NCI-H524 treated with DMSO at 0.1 percent for 48 hours (cell line): ENCODE measurements around the gene POMT1.
"Not testable (repeated sequence)": the region's sequence is repeated elsewhere in the genome, so short reads cannot be mapped to it uniquely, and the experiment has no call there.

Experiments used
- DNase-seq: peaks from one replicate; lab custom pipeline; 2025; lab: John Stamatoyannopoulos, UW

POMT1 gene

DNA sequence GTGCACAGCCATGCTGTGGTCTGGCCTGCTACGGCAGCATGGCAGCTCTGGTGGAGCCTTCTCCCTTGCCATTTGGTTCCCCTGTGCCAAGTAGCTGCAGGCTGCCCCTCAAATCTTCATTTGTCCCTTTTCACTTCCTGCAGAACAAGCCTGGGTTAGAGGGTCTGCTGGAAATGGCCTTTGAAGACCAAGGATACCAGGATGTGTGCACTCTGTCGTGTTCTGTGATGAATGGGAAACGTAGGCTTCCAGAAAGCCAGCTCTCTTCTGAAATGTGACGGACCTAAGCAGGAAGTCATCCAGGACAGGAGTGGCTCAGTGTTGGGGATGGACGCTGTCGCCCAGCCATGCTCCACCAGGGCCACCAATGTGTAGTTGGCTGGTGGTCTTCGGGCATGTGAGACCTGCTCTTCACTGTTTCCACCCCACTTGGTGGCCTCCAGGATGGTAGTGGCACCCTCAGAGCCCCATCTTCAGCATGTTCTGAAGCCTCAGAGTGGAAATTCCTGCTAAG, 3.4 kb upstream of the POMT1 start:
- no peak for DNase-seq

- no peak for DNase-seq
These were observed 2.3 kb upstream of the POMT1 start for GRCh38 chr9:131500377-131500776.

GRCh38 chr9:131500939-131501541, 1.7 kb upstream of the POMT1 start:
- DNase-seq: no peak

DNA sequence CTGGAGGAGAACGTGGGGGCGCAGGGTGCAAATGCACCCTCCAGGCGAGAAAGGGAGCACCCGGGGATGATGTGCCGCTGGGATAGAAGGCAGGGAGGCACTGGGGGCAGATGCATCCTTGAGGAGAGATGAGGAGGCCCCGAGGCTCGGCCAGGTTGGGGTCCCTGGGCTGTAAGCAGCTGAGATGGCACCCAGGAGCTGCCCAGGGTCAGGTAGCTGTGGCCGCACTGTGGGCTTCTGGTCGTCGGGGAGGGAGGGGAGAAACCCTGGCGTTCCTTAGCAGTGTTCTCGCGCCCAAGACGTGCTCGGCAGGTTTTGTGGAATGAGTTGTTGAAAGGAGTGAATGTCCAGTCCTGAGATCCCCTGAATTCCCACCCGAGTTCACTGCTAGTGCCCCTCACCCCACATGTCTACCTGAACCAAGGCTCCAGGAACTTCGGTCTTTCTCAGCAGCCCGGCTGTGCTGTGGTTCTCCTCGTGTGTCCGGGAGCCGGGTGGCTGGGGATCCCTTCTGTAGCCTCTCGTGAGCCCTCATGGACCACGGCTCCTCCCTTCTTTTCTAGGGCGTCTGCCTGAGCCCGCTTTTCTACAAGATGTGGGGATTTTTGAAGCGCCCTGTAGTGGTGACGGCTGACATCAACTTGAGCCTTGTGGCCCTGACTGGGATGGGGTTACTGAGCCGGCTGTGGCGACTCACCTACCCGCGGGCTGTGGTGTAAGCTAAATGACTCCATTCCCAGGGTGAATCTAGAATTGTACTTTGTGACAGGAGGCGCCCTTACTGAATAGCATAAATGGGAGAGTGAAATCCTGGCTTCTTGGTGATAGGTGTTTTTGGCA, 1.1 kb downstream of the POMT1 start:
- DNase-seq: no peak

DNA sequence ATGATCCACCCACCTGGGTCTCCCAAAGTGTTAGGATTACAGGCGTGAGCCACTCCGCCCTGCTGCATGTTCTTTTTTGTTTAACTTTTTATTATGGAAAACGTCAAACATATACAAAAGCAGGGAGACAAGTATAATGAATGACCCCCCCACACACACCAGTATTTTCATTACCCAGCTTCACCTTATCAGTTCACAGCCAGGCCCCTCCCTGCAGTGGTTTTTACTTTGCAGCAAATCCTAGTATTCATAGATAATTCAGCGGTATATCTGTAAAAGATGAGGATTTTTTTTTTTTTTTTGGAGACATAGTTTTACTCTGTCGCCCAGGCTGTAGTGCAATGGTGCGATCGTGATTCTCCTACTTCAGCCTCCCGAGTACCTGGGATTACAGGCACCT, 2.3 kb downstream of the POMT1 start:
- DNase-seq: no peak

GRCh38 chr9:131511416-131511815, 8.7 kb downstream of the POMT1 start:
- DNase-seq: no peak

GRCh38 chr9:131511880-131512279, 9.2 kb downstream of the POMT1 start:
- no peak for DNase-seq

GRCh38 chr9:131513177-131513576, 10.5 kb downstream of the POMT1 start:
- DNase-seq: no peak

DNA sequence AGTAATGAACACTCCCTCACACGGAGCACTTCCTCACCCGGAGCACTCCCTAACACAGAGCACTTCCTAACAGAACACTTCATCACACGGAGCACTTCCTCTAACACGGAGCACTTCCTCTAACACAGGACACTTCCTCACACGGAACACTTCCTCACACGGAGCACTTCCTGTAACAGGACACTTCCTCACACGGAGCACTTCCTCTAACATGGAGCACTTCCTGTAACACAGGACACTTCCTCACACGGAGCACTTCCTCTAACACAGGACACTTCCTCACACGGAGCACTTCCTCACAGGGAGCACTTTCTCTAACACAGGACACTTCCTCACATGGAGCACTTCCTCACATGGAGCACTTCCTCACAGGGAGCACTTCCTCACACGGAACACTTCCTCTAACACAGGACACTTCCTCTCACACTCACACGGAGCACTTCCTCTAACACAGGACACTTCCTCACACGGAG, 12.9 kb downstream of the POMT1 start:
- DNase-seq: not testable (repeated sequence)

DNA sequence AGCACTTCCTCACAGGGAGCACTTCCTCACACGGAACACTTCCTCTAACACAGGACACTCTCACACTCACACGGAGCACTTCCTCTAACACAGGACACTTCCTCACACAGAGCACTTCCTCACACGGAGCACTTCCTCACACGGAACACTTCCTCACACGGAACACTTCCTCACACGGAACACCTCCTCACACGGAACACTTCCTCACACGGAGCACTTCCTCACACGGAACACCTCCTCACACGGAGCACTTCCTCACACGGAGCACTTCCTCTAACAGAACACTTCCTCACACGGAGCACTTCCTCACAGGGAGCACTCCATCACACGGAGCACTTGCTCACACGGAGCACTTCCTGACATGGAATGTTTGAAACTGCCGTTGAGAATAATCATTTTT, 13.4 kb downstream of the POMT1 start:
- no peak for DNase-seq

- no peak for DNase-seq
These were observed 14.2 kb downstream of the POMT1 start for GRCh38 chr9:131516930-131517329.

GRCh38 chr9:131517761-131518190, 15.1 kb downstream of the POMT1 start:
- DNase-seq: no peak

GRCh38 chr9:131518553-131518952, 15.8 kb downstream of the POMT1 start:
- DNase-seq: no peak

- DNase-seq: no peak
These were observed 17.8 kb downstream of the POMT1 start for GRCh38 chr9:131520503-131520902.

DNA sequence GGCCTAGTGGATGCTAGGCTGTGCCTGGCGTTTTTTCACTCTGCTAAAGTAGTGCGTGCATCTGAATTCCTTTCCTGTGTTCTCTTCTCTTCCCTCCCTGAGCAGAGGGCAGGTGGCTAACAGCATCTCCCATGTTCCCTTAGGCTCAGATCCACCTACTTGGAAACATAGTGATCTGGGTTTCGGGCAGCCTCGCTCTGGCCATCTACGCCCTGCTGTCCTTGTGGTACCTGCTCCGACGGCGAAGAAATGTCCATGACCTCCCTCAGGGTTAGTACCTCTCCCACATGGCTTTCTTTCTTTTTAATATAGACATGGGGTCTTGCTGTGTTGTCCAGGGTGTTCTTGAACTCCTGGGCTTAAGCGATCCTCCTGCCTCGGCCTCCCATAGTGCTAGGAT, 18.5 kb downstream of the POMT1 start:
- no peak for DNase-seq

GRCh38 chr9:131521822-131522221, 19.1 kb downstream of the POMT1 start:
- DNase-seq: no peak

DNA sequence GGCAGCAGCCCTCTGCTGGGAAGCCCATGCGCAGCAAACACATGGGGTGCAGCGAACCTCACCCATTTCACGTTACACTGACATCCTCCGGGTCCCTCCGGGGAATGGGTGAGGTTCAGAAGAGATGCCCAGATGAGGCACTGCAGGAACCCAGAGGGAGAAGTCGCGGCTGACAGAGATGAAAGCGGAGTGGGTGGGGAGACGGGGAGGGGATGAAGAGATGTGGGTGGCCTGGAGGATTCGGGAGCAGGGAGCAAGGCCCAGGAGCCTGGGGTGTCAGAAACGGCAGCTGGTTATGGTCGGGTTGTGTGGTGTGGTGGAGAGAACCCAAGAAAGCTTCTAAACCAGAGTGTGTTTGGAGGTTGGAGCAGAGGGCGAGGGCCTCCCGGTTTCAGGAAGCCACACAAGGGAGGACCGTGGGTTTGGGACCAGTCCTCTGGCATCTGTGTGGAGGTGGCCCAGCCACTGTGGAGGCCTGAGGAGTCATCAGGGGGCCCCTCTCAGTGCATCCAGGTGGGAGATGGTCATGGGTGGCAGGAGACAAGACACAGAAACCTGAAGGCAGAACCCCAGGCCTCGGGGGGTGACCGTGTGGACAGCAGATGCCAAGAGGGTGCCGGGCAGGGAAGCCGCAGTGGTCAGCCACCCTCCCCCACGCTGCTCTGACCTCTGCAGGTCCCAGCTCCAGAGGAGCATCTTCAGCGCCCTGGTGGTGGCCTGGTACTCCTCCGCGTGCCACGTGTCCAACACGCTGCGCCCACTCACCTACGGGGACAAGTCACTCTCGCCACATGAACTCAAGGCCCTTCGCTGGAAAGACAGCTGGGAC, 19.8 kb downstream of the POMT1 start:
- no peak for DNase-seq

- DNase-seq: no peak
These were observed 20.3 kb downstream of the POMT1 start for GRCh38 chr9:131523086-131523388.

DNA sequence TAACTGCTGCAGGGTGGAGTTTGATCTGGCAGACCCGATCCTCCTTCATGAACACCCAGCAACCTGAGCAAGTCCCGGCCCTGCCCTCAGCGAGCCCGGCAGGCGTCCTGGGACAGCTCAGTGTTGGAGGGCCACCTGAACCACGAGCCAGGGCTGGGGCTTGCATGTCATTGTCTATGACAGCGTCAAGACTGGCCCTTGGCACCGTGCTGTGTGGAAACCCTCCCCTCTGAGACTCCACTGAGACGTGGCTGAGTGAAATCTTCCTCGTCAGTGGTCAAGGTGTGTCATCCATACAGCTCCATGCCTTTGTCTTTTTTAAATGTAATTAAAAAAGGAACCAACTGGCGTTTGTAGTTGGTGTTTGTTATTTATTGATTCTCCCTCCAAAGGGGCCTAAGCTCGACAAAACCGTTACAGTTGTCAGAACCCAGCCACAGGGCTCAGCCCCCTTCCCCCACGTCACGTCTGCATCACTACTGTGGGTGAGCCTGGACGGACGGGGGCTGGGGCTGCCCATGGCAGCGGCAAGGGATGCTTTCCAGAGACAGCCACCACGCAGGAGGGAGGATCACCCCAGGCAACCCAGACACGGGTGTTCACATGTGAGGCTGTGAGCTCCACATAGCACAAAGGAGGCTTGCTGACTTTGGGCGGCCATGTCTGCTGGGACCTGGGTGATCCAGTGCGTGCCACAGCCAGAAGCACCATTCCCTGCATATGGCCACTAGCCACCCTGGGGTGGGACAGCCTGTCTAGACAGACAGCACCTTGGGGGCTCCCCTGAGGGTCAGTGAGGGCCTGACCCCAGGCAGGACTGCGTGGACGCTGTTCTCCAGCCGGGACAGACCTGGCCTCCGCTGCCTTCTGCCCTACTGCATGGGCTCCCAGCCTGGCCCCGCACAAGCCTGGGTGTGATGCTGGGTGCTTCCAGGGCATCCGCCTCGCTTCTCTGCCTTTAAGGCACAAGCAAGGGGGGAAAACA, 21.0 kb downstream of the POMT1 start:
- no peak for DNase-seq

DNA sequence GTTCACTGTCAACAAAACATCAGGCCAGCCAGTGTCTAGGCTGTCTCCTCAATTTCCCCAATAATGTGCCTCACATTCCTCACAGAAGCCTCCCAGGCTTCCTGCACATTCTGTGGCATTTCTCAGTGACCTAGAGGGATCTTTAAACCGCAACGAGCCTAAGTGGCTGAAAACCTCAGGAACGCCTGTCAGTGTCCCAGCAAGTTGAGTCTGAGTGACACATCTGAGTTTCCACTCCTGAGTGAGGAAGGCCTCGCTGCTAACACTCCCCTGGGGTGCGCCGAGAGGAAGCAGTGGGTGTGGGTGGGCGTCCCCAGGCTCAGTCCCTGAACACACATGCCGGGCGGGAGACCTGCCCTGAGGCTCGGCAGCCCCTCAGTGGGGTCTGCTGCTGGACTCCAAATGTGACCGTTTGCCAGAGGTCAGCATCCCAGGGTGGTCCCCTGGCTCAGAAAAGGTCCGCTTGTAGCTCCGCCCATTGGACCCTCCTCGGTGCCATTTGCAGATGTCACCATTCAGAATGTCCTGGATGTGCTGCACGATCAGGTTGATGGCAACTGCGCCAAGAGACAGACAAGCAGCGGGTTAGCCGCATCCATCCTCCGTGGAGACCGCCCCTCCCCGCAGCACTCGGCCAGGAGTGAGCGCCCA, 22.1 kb downstream of the POMT1 start:
- DNase-seq: no peak
